AG09319 (cell line): ENCODE results near the gene DYNLRB1.
A peak's percentile ranks its signal among the peaks of the same experiment; 100 is the strongest.
"Not testable (repeated sequence)": the region's sequence is repeated elsewhere in the genome, so short reads cannot be mapped to it uniquely, and the experiment has no call there.

Experiments
- DNase-seq: peaks from one replicate; pipeline ENCODE4 v3.0.0-alpha.2; 2010; ENCODE audit warnings: low read depth; ENCODE audit errors: extremely low read depth
- CTCF ChIP-seq: IDR thresholded peaks from 2 replicates; pipeline ENCODE4 v1.5.1; 2011; ENCODE audit warnings: low read depth, mild to moderate bottlenecking, inconsistent platforms, low read length, moderate library complexity

Gene DYNLRB1

GRCh38 chr20:34516247-34517113 lies at the start of gene DYNLRB1:
Gene DYNLRB1, plus strand, starts transcription at chr20:34516422. Its CDS starts 37 bp downstream, at chr20:34516459.
- DNase-seq, result peak; percentile 96
- TF ChIP-seq CTCF, result no peak

- DNase-seq, result no peak
- TF ChIP-seq CTCF, result no peak
Observed at GRCh38 chr20:34468951-34469350, 47.3 kb upstream of the DYNLRB1 start.

- DNase-seq, result peak; percentile 52
Observed at GRCh38 chr20:34472246-34472925, 43.8 kb upstream of the DYNLRB1 start.

GRCh38 chr20:34473262-34473883 lies 42.8 kb upstream of the DYNLRB1 start:
- TF ChIP-seq CTCF, result peak; percentile 35
- DNase-seq, result no peak

More at GRCh38 chr20:34472246-34472925, 43.8 kb upstream of the DYNLRB1 start:
- no peak for TF ChIP-seq CTCF

GRCh38 chr20:34475979-34476736 lies 40.1 kb upstream of the DYNLRB1 start:
- DNase-seq, result no peak
- peak; percentile 38 for TF ChIP-seq CTCF

- TF ChIP-seq CTCF, result no peak
- DNase-seq, result no peak
Observed at GRCh38 chr20:34479627-34480026, 36.6 kb upstream of the DYNLRB1 start.

- DNase-seq, result not testable (repeated sequence)
Observed at GRCh38 chr20:34482154-34482553, 34.1 kb upstream of the DYNLRB1 start.

- not testable (repeated sequence) for DNase-seq
Observed at GRCh38 chr20:34483585-34484220, 32.5 kb upstream of the DYNLRB1 start.
